ENCODE measurements around the gene CHIC2.
"Not testable (repeated sequence)": the region's sequence is repeated elsewhere in the genome, so short reads cannot be mapped to it uniquely, and the experiment has no call there.

CHIC2 gene

GRCh38 chr4:54056360-54056759 is 8.0 kb downstream of the CHIC2 start:
- no peak for DNase-seq

DNA sequence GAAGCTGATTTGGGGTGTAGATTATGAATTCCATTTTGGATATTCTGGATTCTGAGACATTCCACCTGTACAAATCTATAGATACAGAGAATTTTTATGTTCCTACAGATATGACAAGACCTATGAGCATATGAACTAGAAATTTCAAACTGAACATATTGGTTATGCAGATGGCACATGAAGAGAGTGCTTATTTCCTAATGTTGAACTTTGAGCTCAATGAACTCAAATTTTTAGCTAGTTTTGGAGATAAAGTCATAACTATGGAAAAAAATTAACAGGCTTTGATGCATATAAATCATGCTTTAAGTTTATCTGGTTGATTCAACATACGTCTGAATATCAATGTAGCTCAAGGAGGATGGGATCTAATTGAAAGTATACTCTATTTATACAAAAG is 8.9 kb downstream of the CHIC2 start:
- no peak for DNase-seq

- DNase-seq = no peak
Observed at GRCh38 chr4:54054501-54054900, 9.9 kb downstream of the CHIC2 start.

DNA sequence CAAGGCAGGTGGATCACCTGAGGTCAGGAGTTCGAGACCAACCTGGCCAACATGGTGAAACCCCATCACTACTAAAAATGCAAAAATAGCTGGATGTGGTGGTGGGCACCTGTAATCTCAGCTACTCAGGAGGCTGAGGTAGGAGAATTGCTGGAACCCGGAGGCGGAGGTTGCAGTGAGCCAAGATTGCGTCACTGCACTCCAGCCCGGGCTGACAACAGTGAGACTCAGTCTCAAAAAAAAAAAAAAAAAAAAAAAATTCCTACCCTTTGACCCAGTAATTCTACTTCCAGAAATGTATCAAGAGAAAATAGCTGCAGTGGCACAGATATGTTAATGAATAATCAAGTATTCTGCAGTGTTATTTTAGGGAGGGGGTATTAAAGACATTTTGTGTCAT is 11.1 kb downstream of the CHIC2 start:
- not testable (repeated sequence) for DNase-seq

- no peak for DNase-seq
Observed at GRCh38 chr4:54050214-54050904, 14.0 kb downstream of the CHIC2 start.

DNA sequence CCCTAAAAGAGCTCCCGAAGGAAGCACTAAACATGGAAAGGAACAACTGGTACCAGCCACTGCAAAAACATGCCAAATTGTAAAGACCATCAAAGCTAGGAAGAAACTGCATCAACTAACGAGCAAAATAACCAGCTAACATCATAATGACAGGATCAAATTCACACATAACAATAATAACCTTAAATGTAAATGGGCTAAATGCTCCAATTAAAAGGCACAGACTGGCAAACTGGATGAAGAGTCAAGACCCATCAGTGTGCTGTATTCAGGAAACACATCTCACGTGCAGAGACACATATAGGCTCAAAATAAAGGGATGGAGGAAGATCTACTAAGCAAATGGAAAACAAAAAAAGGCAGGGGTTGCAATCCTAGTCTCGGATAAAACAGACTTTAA is 20.8 kb downstream of the CHIC2 start:
- DNase-seq = not testable (repeated sequence)

GRCh38 chr4:54041933-54042332 is 22.5 kb downstream of the CHIC2 start:
- no peak for DNase-seq

GRCh38 chr4:54041100-54041499 is 23.3 kb downstream of the CHIC2 start:
- no peak for DNase-seq

GRCh38 chr4:54038056-54038455 is 26.3 kb downstream of the CHIC2 start:
- DNase-seq = no peak

DNA sequence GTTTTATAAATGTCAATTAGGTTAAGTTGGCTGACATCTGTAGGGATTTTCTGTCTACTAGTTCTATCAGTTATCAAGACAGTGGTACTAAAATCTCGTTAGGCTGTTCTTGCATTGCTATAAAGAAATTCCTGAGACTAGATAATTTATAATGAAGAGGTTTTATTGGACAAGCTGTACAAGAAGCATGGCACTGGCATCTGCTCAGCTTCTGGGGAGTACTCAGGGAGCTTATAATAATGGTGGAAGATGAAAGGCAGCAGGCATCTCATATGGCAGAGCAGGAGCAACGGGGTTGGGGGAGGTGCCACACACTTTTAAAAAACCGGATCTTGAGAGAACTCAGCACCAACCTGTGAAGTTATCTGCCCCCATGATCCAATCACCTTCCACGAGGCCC is 28.2 kb downstream of the CHIC2 start:
- no peak for DNase-seq

DNA sequence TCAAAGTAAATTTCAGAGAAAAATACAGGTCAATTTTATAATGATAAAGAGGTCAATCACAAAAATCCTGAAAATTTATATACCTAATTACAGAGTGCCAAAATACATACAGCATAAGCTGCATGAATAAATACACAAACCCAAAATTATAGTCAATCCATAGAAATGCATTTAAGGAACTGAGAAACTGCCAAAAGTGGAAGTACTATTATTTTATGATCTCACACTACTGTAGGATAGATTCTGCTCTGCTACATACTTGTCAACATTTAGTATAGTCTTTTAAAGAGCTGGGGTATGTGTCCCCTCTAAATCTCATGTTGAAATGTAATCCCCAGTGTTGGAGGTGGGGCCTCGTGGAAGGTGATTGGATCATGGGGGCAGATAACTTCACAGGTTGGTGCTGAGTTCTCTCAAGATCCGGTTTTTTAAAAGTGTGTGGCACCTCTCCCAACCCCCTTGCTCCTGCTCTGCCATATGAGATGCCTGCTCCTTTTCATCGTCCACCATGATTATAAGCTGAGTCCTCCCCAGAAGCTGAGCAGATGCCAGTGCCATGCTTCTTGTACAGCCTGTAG is 31.8 kb downstream of the CHIC2 start:
- DNase-seq = no peak

DNA sequence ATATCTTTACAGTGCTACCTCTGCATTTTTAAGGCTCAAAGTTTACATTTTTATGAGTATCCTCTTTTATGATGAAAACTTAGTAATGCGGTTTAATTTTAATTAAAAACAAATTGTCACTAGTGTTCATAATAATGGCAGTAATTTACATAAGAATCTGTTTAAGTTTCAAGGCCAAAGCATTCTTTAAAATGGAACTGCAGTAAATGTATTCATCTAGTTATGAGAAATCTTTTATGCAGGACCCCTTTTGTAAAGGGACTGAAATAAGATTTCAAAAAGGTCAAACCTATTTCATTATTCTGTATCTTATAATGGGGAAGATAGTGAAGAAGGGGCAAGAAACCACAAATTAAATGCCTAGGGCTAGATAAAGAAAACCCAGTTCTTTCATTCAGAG is 37.1 kb downstream of the CHIC2 start:
- DNase-seq = no peak

DNA sequence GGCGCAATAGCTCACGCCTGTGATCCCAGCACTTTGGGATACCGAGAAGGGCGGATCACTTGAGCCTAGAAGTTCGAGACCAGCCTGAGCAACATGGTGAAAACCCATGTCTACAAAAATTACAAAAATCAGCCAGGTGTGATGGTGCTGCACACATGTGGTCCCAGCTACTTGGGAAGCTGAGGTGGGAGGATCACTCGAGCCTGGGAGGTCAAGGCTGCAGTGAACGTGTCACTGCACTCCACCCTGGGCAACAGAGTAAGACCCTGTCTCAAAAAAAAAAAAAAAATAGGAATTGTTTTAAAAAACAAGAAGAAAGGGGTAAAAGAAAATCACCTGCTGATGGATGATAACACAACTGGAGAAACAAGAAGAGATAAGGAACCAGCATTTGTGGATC is 38.8 kb downstream of the CHIC2 start:
- no peak for DNase-seq

DNA sequence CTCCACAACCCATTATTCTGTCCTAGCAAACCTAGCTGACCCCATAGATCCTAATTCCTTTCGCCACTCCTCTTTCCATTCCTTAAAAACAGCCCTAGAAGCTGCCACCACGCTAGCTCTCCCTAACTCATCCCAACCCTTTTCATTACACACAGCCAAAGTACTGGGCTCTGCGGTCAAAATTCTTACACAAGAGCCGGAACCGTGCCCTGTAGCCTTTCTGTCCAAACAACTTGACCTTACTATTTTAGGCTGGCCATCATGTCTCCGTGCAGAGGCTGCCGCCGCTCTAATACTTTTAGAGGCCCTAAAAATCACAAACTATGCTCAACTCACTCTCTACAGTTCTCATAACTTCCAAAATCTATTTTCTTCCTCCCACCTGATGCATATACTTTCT is 41.4 kb downstream of the CHIC2 start:
- DNase-seq = not testable (repeated sequence)

- no peak for DNase-seq
Observed at GRCh38 chr4:54017974-54018373, 46.4 kb downstream of the CHIC2 start.

DNA sequence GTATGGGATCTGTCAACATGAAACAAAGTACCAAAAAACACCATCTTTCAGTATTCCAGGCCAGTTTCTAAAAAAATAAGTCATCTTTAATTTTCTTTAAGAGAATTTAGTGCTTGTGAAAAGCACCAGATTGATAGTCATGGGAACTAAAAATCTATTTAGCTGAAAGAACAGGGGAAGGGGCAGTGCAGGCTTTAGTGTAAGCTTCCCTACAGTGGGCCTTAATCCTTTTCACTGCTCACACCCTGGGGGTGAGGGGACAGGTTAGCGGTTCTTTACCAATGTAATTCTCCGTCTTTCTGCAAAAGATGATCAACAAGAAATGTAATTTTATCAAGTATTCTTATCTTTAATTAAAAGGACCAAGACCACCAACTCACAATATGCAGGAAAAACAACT is 47.1 kb downstream of the CHIC2 start:
- DNase-seq = no peak

- no peak for DNase-seq
Observed at GRCh38 chr4:54016504-54016903, 47.9 kb downstream of the CHIC2 start.

GRCh38 chr4:54015423-54016030 is 48.9 kb downstream of the CHIC2 start:
- DNase-seq = no peak

GRCh38 chr4:54014666-54015160 is 49.7 kb downstream of the CHIC2 start:
- no peak for DNase-seq

DNA sequence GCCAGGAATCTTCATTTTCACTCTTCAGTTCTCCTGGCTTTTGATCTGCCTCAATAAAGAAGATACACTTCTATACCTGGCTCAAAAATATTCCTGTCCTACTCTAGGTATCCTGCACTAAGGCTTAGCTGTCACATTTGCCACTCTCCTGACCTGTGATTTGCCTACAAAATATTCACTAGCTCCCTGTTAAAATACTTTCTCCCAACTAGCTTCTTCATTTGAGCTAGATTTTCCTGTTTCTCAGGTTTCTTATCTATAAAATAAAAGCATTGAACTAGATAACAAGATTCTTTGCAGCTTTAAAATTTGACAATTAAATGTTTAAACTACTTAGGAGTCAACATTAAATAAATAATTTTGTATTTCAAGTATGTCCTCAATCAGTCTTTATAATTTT is 53.2 kb downstream of the CHIC2 start:
- DNase-seq = no peak

GRCh38 chr4:54006755-54007154 is 57.6 kb downstream of the CHIC2 start:
- DNase-seq = no peak

DNA sequence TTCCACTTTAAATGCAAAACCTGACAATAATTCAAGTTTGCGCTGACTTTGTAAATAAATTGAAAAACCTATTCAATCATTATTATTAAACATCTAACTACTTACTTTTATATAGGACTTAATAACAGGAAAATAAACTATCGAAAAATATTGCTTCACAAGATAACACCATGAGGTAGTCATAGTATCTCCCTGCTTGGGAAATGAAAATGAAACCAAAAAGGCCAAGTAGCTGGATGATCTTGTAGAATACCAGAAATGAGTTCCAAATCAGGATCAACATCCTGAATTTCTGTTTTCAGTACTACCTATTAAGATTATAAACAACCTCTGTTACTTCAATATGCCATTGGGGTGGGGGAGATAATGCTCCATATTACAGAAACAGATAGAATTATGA is 58.9 kb downstream of the CHIC2 start:
- no peak for DNase-seq

DNA sequence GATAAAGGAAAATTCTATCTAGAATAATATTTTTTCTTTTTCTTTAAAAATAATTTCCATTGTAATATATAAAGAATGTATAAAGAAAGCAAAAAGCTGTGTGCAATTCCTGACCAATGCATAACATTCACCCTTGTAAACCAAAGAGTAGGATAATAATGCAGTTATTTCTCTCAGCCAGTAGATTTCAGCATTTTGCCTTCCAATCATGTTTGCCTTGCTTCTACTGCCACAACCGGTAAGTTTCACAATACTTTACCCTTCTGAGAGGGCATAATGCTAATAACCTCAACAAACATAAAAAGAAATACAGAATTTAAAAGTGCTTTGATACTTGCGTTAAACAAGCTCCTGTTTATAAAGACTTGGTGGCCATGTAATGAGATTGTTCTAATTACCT is 59.9 kb downstream of the CHIC2 start:
- no peak for DNase-seq

- no peak for DNase-seq
Observed at GRCh38 chr4:54001668-54002365, 62.6 kb downstream of the CHIC2 start.
